HG03139 (cell line): Measurements from ENCODE around the gene DPF3.
"Not testable (repeated sequence)": the region's sequence is repeated elsewhere in the genome, so short reads cannot be mapped to it uniquely, and the experiment has no call there.

Source experiments
- ATAC-seq: cut with Tn5 transposase; IDR thresholded peaks from one replicate; pipeline ENCODE4 v1.9.1; 2021; ENCODE audit not compliant: unreplicated experiment

Gene DPF3

GRCh38 chr14:72776701-72777261 lies 117.1 kb downstream of the DPF3 start:
- ATAC-seq: no peak

- no peak for ATAC-seq
Measured at GRCh38 chr14:72775923-72776554, 117.9 kb downstream of the DPF3 start.

DNA sequence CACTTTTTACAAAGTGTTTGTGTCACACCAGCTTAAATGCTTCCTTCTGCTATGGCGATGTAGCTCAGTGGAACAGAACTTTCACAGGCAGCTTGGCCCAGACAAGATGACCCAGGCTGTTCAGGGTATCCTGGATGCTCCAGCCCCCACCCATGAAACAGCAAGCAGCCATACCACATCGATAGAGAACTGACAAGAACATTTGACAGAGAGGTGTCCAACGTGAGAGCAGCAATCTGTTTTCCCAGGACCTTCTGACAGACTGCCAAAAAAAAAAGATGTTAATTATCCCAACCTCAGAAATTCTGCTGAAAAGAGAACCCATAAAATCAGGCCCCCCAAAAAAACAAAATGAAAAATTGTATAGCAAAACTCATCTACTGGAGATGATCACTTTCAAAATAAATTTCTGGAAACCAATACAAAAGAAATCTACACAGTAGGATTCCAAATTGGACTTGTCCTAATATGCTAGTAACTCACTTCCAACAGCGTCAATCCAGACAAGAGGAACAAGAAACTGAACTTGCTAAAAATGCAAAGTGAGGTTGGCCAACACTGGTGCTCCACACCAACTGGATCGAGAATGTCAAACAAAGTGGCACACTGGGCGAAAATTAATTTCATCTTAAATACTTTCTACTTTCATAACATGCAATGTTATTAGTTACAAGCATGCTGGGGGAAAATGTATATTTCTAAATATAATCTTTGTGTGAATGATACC lies 118.8 kb downstream of the DPF3 start:
- no peak for ATAC-seq

GRCh38 chr14:72774141-72774540 lies 119.8 kb downstream of the DPF3 start:
- ATAC-seq: no peak

GRCh38 chr14:72771561-72771960 lies 122.3 kb downstream of the DPF3 start:
- ATAC-seq: no peak

- no peak for ATAC-seq
Measured at GRCh38 chr14:72766296-72766695, 127.6 kb downstream of the DPF3 start.

GRCh38 chr14:72763892-72764291 lies 130.0 kb downstream of the DPF3 start:
- ATAC-seq: no peak

DNA sequence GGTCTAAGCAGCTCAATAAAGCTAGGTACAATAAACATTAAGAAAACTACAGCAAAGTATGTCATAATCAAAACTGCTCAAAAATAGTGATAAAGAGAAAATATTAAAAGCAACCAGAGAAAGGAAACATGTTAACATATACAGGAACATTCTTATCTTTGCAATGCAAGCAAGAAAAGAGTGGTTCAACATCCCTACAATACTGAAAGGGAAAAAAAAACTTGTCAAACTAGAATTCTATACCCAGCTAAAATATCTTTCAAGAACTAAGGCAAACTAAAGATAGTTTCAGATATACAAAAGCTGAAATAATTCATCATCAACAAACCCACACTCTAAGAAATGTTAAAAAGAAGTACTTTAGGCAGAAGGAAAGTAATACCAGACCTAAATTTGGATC lies 134.2 kb downstream of the DPF3 start:
- ATAC-seq: no peak

DNA sequence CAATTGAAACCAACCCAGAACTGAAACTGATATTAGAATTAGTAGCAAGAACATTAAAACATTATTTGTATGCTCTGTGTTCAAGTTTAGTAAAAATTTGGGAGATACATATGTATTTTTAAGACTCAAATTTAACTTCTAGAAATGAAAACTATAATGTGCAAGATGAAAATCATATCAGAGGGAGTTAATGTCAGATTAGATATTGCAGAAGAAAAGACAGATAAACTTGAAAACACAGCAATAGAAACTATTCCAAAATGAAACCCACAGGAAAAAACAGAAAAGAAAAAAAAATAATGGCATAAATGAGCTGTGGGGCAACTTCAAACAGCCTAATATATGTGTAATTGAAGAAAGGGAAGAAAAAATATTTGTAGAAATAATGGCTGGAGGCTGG lies 134.9 kb downstream of the DPF3 start:
- ATAC-seq: no peak

DNA sequence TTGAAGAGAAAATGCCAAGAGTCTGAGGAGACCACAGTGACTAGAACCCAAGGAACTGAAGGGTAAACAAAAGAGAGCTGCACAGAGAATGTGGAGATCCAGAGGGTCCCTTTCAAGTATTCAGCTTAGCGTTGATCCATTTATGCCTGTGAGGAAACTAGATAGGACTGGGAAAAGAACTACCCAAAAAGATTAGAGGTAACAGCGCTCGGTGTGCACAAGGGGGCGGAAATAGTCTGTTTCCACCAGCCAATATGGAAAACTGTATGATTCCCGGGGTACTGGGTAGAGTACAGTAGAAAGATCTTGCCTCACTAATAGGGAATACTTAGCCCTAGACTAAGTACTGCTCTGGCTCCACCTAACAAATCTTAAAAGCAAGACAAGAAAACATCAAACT lies 135.5 kb downstream of the DPF3 start:
- no peak for ATAC-seq

DNA sequence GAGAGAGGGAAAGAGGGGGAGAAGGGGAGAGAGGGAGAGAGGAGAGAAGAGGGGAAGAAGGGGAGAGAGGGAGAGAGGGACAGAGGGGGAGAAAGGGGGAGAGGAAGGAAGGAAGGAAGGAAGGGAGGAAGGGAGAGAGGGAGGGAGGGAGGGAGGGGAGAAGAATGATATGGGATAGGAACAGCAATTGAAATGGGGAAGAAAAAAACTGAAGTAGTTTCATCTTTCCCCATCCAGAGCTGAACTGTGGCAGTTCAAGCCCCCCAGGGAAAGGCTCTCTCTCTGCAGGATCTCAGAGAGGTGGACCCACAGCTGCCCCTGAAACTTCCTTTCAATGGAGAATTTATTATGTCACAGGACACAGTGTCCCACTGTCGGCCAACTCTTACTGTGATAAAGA lies 136.9 kb downstream of the DPF3 start:
- no peak for ATAC-seq

- ATAC-seq: no peak
Measured at GRCh38 chr14:72755766-72756165, 138.1 kb downstream of the DPF3 start.

DNA sequence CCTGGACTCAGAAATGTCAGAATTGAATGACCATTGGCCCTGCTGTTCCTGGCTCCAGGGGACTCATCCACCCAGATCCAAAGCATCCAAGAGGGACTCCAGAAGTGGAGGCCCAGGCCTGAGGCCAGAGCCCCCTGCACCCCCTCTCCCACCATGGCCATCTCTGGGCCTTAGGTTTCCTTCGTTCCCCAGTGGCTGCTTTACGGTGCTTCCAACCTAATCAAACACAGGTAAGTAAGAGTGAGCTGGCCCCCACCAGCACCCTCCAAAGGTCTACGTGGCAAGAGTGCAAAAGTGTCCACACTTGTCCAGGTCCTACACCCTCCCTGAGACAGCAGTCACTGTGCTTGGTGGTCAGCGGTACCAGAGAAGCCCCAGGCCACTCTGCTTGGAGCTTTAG lies 139.0 kb downstream of the DPF3 start:
- ATAC-seq: no peak

DNA sequence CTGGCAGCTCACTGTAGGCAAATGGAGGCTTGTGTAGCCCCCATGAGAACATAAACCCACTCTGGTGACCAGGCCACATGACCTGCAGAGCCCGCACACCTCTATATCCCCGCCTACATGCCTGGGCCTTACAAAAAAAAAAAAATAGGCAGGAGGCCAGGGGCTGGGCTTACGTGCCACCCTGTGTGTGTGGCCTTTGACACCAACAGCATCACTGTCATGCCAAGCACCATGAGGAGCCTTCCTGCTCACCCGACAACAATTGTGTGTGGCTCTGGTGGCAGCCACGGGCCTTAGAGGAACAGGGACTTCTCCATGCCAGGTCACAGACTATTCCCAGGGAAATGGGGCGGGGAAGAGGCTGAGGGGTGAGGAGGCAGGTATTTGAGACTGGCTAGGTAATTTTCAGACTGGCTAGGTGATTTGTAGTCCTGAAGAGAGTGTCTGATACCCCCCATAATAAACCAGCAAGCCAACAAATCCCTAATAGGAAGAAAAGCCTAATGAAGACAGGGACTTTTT lies 140.0 kb downstream of the DPF3 start:
- no peak for ATAC-seq

- no peak for ATAC-seq
Measured at GRCh38 chr14:72753044-72753710, 140.7 kb downstream of the DPF3 start.

DNA sequence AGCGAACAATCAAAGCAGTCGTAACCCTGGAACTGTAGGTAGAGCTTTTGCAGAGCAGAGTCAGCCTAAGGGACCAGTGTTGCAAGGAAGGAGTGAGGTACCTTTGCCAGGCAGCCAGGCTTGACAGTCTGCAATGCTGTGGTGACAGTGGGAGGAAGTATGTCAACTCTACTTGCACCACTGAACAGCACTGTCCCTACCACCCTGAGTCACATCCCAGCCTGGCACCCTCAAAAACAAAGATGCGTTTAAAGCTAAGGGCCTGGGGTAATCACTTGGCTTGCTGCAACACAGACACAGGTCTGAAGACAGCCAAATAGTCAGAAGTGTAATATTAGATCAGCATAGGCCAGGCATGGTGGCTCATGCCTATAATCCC lies 141.9 kb downstream of the DPF3 start:
- no peak for ATAC-seq

DNA sequence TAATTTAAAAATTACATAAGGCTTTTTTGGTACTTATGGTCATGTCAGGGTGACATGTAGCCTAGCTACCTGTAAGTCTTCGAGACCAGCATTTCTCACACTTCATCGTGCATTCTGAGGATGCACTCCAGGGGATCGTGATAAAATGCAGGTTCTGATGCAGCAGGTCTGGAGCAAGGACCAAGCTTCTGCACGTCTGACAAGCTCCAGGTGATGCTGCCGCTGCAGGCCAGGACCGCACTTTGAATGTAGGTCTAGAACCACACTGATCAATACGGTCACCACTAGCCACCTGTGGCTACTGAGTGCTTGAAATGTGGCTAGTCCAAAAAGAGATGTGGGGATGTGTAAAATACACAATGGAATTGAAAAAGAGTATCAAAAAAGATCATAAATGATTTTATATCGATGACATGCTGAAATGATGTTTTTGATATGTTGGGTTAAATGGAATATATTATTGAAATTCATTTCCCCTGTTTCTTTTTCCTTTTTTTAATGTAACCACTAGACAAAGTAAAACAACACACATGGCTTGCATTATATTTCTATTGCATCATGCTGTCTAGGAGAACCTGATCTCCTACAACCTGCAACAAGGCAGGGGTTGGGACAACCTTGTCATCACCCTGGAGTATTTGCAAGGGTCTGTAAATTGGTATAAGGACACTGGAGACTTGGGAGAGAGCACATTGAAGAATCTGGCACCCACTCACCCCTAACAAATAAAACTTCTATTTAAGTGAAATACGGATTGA lies 142.4 kb downstream of the DPF3 start:
- no peak for ATAC-seq

GRCh38 chr14:72748921-72749320 lies 145.0 kb downstream of the DPF3 start:
- not testable (repeated sequence) for ATAC-seq

- no peak for ATAC-seq
Measured at GRCh38 chr14:72747652-72748051, 146.2 kb downstream of the DPF3 start.

GRCh38 chr14:72745991-72746980 lies 147.6 kb downstream of the DPF3 start:
- ATAC-seq: no peak
